Stomach (tissue), 4 donors: ENCODE measurements around the gene IL12B.

Source experiments
- CTCF ChIP-seq, 7 experiments: fragments of 450-650 bp in 4 of 7; fragments of 200-600 bp in 3 of 7; sonication (generic) in 3 of 7; IDR thresholded peaks; one replicate each; pipeline ENCODE4 v1.5.1; 2016 to 2019; ENCODE audit warnings: antibody characterized with exemption in 7 of 7, control low read depth in 2 of 7, mild to moderate bottlenecking in 1 of 7
- POLR2A ChIP-seq, 4 donors: fragments of 450-650 bp; IDR thresholded peaks; one replicate each; pipeline ENCODE4 v1.6.1; 2016; ENCODE audit warnings: antibody characterized with exemption in 4 of 4, control low read depth in 2 of 4, mild to moderate bottlenecking in 1 of 4, moderate library complexity in 1 of 4
- POLR2AphosphoS5 ChIP-seq, 3 donors: sonication (generic); formaldehyde crosslinking; IDR thresholded peaks; one replicate each; pipeline ENCODE4 v1.6.1; 2016; ENCODE audit warnings: antibody characterized with exemption in 3 of 3

DNA sequence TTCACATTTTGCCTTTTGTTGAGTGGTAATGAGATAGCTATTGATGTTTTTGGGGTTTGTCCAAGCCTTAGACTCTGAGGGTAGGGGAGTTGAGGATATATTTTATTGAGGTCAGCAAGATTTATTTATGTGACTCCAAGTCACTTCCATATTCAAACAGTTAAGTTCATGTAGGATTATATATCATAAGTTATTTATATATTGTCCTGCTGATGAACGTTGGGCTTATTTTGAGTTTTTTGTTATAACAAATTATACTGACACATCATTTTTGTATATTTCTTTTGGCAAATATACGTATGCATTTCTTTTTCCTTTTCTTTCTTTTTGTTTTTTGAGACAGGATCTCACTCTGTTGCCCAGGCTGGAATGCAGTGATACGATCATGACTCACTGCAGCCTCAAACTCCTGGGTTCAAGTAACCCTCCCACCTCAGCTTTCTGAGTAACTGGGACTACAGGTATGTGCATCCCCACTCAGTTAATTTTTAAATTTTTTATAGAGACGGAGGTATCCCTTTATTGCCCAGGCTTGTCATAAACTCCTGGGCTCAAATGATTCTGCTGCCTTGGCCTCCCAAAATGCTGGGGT is 23.5 kb upstream of the IL12B start:
- TF ChIP-seq CTCF (IDR thresholded peaks at IDR 0.05) = no peak
- no peak for TF ChIP-seq POLR2A (IDR thresholded peaks at IDR 0.05)
- TF ChIP-seq POLR2AphosphoS5 (IDR thresholded peaks at IDR 0.05) = no peak
